Loucy (cell line): Measurements from ENCODE around the gene GDNF.
A peak's percentile ranks its signal among the peaks of the same experiment; 100 is the strongest.

ENCODE experiments used
- H2AFZ ChIP-seq: fragments of 200-600 bp; sonication (generic); 2 replicates; pipeline ENCODE4 v1.6.0; 2016; ENCODE audit warnings: antibody characterized with exemption, mild to moderate bottlenecking, low read length, moderate library complexity
- H3F3A ChIP-seq: fragments of 200-600 bp; 2 replicates; pipeline ENCODE4 v1.6.0; 2016; ENCODE audit warnings: antibody characterized with exemption, low read depth, mild to moderate bottlenecking
- H3K27me3 ChIP-seq: fragments of 200-600 bp; sonication (generic); 2 replicates; pipeline ENCODE4 v1.6.1; 2014; ENCODE audit warnings: low read length, mild to moderate bottlenecking; ENCODE audit not compliant: insufficient read depth, poor library complexity, severe bottlenecking
- H3K36me3 ChIP-seq: fragments of 200-600 bp; sonication (generic); 2 replicates; pipeline ENCODE4 v1.6.1; 2016; ENCODE audit warnings: low read length; ENCODE audit not compliant: insufficient read depth
- H3K4me1 ChIP-seq: fragments of 200-600 bp; sonication (generic); 2 replicates; pipeline ENCODE4 v1.5.1; 2014; ENCODE audit warnings: low read length, mild to moderate bottlenecking; ENCODE audit not compliant: insufficient read depth, poor library complexity, severe bottlenecking
- H3K4me2 ChIP-seq: fragments of 200-600 bp; sonication (generic); 2 replicates; pipeline ENCODE4 v1.6.0; 2014; ENCODE audit warnings: antibody characterized with exemption, low read length, low read depth, mild to moderate bottlenecking; ENCODE audit not compliant: poor library complexity, severe bottlenecking
- H3K4me3 ChIP-seq: fragments of 200-600 bp; sonication (generic); 2 replicates; pipeline ENCODE4 v1.5.1; 2014; ENCODE audit warnings: low read length, mild to moderate bottlenecking, mixed read lengths; ENCODE audit not compliant: poor library complexity, severe bottlenecking
- H3K79me2 ChIP-seq: fragments of 200-600 bp; sonication (generic); 2 replicates; pipeline ENCODE4 v1.6.1; 2014; ENCODE audit warnings: low read length; ENCODE audit not compliant: insufficient read depth
- H3K9ac ChIP-seq: fragments of 200-600 bp; sonication (generic); 2 replicates; pipeline ENCODE4 v1.6.0; 2014; ENCODE audit warnings: mild to moderate bottlenecking, low read depth, low read length, moderate library complexity; ENCODE audit not compliant: poor library complexity, severe bottlenecking
- H3K9me2 ChIP-seq: fragments of 200-600 bp; sonication (generic); replicated peaks from 2 replicates; pipeline ENCODE4 v1.6.1; 2016; ENCODE audit warnings: low read depth, low read length, mixed read lengths
- H3K9me3 ChIP-seq: fragments of 200-600 bp; sonication (generic); 2 replicates; pipeline ENCODE4 v1.6.1; 2014; ENCODE audit warnings: mild to moderate bottlenecking, antibody characterized with exemption, low read length, low read depth; ENCODE audit not compliant: insufficient read depth
- H4K20me1 ChIP-seq: fragments of 200-600 bp; sonication (generic); 2 replicates; pipeline ENCODE4 v1.6.0; 2014; ENCODE audit warnings: antibody characterized with exemption, low read length, mild to moderate bottlenecking; ENCODE audit not compliant: insufficient read depth, poor library complexity, severe bottlenecking
- EZH2phosphoT487 ChIP-seq: fragments of 200-600 bp; IDR thresholded peaks from 2 replicates; pipeline ENCODE4 v1.6.1; 2018; ENCODE audit warnings: antibody characterized with exemption, mild to moderate bottlenecking, moderate library complexity, borderline replicate concordance
- TF ChIP-seq, protein P1 (sequence below): fragments of 200-600 bp; sonication (generic); conservative IDR thresholded peaks from 2 replicates; pipeline ENCODE4 v1.5.1; 2014; ENCODE audit warnings: mild to moderate bottlenecking, antibody characterized with exemption, low read length

GDNF gene

DNA sequence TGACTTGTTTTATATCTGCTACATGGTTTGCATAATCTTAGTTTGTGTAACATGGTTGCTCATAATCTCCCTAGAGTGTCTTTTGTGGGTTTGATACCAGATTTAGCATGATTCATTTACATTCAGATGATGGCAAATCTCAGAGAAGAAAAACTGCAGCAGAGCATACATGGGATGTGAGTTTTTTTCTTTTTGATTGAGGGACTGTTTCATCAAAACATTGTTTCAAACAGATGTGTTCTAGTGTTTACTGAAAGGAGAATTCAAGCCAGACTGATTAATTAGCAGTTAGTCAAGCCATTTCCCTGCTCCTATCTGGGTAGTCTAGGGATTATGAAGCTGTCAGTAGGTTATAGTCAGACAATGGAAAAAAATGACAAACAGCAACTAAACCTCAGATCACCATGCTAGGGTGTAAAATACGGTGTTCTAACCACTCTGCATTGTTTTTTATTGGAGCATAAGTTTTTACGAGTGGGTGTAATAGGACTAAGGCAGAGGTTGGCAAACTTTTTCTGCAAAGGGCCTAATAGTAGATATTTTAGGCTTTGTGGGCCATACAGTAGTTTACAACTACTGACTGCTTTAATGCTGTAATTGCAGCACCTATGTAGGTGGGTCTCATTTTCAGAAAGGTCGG, 10.5 kb upstream of the GDNF start:
- Histone ChIP-seq H3K4me1 (no peaks in the 10 kb centered on the region), H3K9me2 (no peaks in the 10 kb centered on the region), H3F3A (no peaks in the 10 kb centered on the region), H3K9me3 (no peaks in the 10 kb centered on the region), H3K36me3 (no peaks in the 10 kb centered on the region), H3K27me3 (no peaks in the 10 kb centered on the region), H3K4me2 (no peak overlapping the region), H4K20me1 (no peaks in the 10 kb centered on the region), H3K9ac (no peak overlapping the region), H3K79me2 (no peaks in the 10 kb centered on the region), H3K4me3 (no peak overlapping the region), H2AFZ (no peak overlapping the region)
- TF ChIP-seq EZH2phosphoT487: no peak
- TF ChIP-seq, protein P1, sequence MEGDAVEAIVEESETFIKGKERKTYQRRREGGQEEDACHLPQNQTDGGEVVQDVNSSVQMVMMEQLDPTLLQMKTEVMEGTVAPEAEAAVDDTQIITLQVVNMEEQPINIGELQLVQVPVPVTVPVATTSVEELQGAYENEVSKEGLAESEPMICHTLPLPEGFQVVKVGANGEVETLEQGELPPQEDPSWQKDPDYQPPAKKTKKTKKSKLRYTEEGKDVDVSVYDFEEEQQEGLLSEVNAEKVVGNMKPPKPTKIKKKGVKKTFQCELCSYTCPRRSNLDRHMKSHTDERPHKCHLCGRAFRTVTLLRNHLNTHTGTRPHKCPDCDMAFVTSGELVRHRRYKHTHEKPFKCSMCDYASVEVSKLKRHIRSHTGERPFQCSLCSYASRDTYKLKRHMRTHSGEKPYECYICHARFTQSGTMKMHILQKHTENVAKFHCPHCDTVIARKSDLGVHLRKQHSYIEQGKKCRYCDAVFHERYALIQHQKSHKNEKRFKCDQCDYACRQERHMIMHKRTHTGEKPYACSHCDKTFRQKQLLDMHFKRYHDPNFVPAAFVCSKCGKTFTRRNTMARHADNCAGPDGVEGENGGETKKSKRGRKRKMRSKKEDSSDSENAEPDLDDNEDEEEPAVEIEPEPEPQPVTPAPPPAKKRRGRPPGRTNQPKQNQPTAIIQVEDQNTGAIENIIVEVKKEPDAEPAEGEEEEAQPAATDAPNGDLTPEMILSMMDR: no peak

DNA sequence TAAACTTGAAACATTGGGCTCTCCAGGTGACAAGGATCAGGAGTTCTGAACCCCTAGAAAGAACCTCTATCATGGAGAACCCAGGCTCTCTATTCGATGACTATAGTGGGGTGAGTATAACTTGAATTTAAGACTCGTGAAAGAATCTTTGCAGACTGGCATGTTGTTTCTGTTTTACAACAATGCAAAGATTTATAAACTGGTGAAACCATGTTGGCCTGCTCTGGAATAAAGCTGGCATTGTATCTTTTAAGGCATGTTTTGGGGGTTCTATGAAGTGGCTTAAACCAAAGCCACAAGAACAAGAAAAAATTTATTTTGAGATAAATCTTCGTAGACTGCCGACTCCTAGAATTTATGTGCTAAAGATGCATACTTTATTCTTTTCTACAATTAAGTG, 9.8 kb upstream of the GDNF start:
- Histone ChIP-seq H4K20me1 (no peaks in the 10 kb centered on the region), H2AFZ (no peak overlapping the region), H3K27me3 (no peaks in the 10 kb centered on the region), H3K4me3 (no peak overlapping the region), H3K9me2 (no peaks in the 10 kb centered on the region), H3K36me3 (no peaks in the 10 kb centered on the region), H3K79me2 (no peaks in the 10 kb centered on the region), H3K9ac (no peak overlapping the region), H3F3A (no peaks in the 10 kb centered on the region), H3K9me3 (no peaks in the 10 kb centered on the region), H3K4me1 (no peaks in the 10 kb centered on the region), H3K4me2 (no peak overlapping the region)
- TF ChIP-seq, protein P1: no peak
- TF ChIP-seq EZH2phosphoT487: no peak

DNA sequence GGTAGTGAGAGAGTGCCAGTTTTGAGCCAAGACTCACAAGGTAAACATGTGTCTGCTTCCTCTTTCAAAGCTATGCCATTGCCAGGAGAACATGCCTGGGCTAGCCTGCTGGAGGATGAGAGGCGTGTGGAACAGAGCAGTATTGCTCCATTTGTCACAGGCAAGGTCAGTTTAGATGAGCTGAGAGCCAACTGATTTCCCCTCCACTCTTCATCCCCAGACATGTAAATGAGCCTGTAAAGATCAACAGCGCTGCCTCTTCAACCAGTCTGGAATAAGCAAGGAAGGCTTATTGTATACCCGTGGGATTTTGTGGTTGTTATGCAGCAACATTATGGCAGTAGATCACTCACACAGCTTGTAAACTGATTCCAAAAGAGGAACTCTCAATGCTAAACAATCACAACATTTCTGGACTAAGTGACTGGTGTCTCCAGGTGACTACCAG, 8.2 kb upstream of the GDNF start:
- H3K4me2 ChIP-seq: no peak overlapping the region
- H3K4me3 ChIP-seq: no peak overlapping the region
- H3K36me3 ChIP-seq: no peaks in the 10 kb centered on the region
- no peaks in the 10 kb centered on the region for H4K20me1 ChIP-seq
- peaks cover 4% of the 10 kb centered on the region for H3K27me3 ChIP-seq
- no peaks in the 10 kb centered on the region for H3K4me1 ChIP-seq
- no peaks in the 10 kb centered on the region for H3K79me2 ChIP-seq
- no peaks in the 10 kb centered on the region for H3K9me3 ChIP-seq
- H3K9me2 ChIP-seq: no peaks in the 10 kb centered on the region
- H2AFZ ChIP-seq: peak overlapping the region; percentile 35; the same call in 1 of the 2 replicates
- TF ChIP-seq, protein P1: no peak
- TF ChIP-seq EZH2phosphoT487: no peak
- no peak overlapping the region for H3K9ac ChIP-seq
- no peaks in the 10 kb centered on the region for H3F3A ChIP-seq
